ENCODE data around the gene HCST.

DNA sequence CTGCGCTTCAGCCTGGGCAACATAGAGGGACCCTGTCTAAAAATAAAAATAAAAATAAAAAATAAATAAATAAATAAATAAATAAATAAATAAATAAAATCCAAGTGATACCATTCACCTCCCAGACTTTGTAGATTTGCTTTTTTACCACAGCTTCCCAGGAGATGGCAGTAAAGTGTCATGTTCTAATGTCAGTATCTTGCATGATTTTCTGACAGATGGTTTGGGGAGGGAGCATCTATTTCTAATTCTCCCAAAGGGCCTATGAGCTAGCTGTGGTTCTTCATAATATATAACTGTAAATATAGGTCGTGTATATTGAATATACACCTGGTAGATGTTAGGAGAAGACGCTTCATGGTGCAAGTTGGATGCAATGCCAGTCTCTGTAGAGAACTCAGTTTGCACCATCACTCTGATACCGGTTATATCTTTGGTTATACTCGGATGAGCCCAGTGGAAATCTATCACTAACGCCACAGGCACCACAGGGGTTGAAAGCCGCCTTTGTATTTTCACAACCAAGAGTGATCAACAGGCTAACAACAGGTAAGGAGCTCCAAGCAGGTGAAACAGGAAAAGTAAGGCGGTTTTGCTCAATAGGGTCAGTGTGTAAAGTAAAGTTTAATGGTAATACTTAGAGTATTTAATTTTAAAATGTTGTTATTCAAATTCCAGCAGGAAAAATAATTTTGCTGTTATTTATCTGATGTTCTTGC lies 20.1 kb upstream of the HCST start:
- no peak for TF ChIP-seq POLR2A (IDR thresholded peaks at IDR 0.05)
- TF ChIP-seq, protein P1, sequence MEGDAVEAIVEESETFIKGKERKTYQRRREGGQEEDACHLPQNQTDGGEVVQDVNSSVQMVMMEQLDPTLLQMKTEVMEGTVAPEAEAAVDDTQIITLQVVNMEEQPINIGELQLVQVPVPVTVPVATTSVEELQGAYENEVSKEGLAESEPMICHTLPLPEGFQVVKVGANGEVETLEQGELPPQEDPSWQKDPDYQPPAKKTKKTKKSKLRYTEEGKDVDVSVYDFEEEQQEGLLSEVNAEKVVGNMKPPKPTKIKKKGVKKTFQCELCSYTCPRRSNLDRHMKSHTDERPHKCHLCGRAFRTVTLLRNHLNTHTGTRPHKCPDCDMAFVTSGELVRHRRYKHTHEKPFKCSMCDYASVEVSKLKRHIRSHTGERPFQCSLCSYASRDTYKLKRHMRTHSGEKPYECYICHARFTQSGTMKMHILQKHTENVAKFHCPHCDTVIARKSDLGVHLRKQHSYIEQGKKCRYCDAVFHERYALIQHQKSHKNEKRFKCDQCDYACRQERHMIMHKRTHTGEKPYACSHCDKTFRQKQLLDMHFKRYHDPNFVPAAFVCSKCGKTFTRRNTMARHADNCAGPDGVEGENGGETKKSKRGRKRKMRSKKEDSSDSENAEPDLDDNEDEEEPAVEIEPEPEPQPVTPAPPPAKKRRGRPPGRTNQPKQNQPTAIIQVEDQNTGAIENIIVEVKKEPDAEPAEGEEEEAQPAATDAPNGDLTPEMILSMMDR (IDR thresholded peaks at IDR 0.05): peak; percentile 31 to 87 (median 64)
